Measurements from ENCODE around the gene ANKRD7. TPM values are rescaled to one million over a fixed set of nuclear protein-coding genes. Genes with fewer than 3 reads are reported as not detected.

ANKRD7 gene
- total RNA-seq, 1 donor from 2014 or later, result not detected

GRCh38 chr7:118250860-118251494, 26.5 kb downstream of the ANKRD7 start:
- H3K4me1 Mint-ChIP-seq (ENCODE audit: low read depth), result no peaks in the 10 kb centered on the region
- H3K27ac Mint-ChIP-seq, result no peak overlapping the region
- no peak overlapping the region for H3K4me3 Mint-ChIP-seq
- DNase-seq (ENCODE audit: low spot score), result no peak
- H3K27me3 Mint-ChIP-seq (ENCODE audit: insufficient read depth), result peaks cover 15% of the 10 kb centered on the region
- no peaks in the 10 kb centered on the region for H3K9me3 Mint-ChIP-seq
- intact Hi-C loops (cut with micrococcal nuclease), result no loop called here
- H3K36me3 Mint-ChIP-seq (ENCODE audit: low read depth), result no peaks in the 10 kb centered on the region

GRCh38 chr7:118252087-118252486, 27.6 kb downstream of the ANKRD7 start:
- Mint-ChIP-seq H3K27me3 (ENCODE audit: insufficient read depth) (peaks cover 12% of the 10 kb centered on the region), H3K36me3 (ENCODE audit: low read depth) (no peaks in the 10 kb centered on the region), H3K27ac (no peak overlapping the region), H3K4me3 (no peak overlapping the region), H3K4me1 (ENCODE audit: low read depth) (no peaks in the 10 kb centered on the region), H3K9me3 (no peaks in the 10 kb centered on the region)
- DNase-seq (ENCODE audit: low spot score), result no peak
- intact Hi-C loops (cut with micrococcal nuclease), result no loop called here

- H3K36me3 Mint-ChIP-seq (ENCODE audit: low read depth), result no peaks in the 10 kb centered on the region
- intact Hi-C loops (cut with micrococcal nuclease), result no loop called here
- peaks cover 9% of the 10 kb centered on the region for H3K27me3 Mint-ChIP-seq (ENCODE audit: insufficient read depth)
- H3K9me3 Mint-ChIP-seq, result no peaks in the 10 kb centered on the region
- no peak overlapping the region for H3K4me3 Mint-ChIP-seq
- no peak for DNase-seq (ENCODE audit: low spot score)
- no peak overlapping the region for H3K27ac Mint-ChIP-seq
- no peaks in the 10 kb centered on the region for H3K4me1 Mint-ChIP-seq (ENCODE audit: low read depth)
Observed at GRCh38 chr7:118259115-118259514, 34.6 kb downstream of the ANKRD7 start.

- Mint-ChIP-seq H3K9me3 (no peaks in the 10 kb centered on the region), H3K27ac (no peak overlapping the region), H3K36me3 (ENCODE audit: low read depth) (no peaks in the 10 kb centered on the region), H3K4me3 (no peak overlapping the region), H3K27me3 (ENCODE audit: insufficient read depth) (peaks cover 13% of the 10 kb centered on the region), H3K4me1 (ENCODE audit: low read depth) (no peaks in the 10 kb centered on the region)
- no peak for DNase-seq (ENCODE audit: low spot score)
- intact Hi-C loops (cut with micrococcal nuclease), result loop anchor here (5.0 kb wide), 1 partner anchor 327 kb away; no protein-coding TSS in a partner anchor
Observed at GRCh38 chr7:118264836-118265235, 40.3 kb downstream of the ANKRD7 start.

- Mint-ChIP-seq H3K4me1 (ENCODE audit: low read depth) (peaks cover 4% of the 10 kb centered on the region), H3K27me3 (ENCODE audit: insufficient read depth) (peaks cover 25% of the 10 kb centered on the region), H3K27ac (no peak overlapping the region), H3K36me3 (ENCODE audit: low read depth) (no peaks in the 10 kb centered on the region), H3K4me3 (no peak overlapping the region), H3K9me3 (no peaks in the 10 kb centered on the region)
- intact Hi-C loops (cut with micrococcal nuclease), result no loop called here
- no peak for DNase-seq (ENCODE audit: low spot score)
Observed at GRCh38 chr7:118280319-118281012, 56.0 kb downstream of the ANKRD7 start.

GRCh38 chr7:118281196-118281595, 56.7 kb downstream of the ANKRD7 start:
- no peaks in the 10 kb centered on the region for H3K9me3 Mint-ChIP-seq
- H3K27me3 Mint-ChIP-seq (ENCODE audit: insufficient read depth), result peaks cover 28% of the 10 kb centered on the region
- H3K4me3 Mint-ChIP-seq, result no peak overlapping the region
- intact Hi-C loops (cut with micrococcal nuclease), result no loop called here
- no peak overlapping the region for H3K27ac Mint-ChIP-seq
- H3K4me1 Mint-ChIP-seq (ENCODE audit: low read depth), result peaks cover 4% of the 10 kb centered on the region
- H3K36me3 Mint-ChIP-seq (ENCODE audit: low read depth), result no peaks in the 10 kb centered on the region
- DNase-seq (ENCODE audit: low spot score), result no peak

- no peak overlapping the region for H3K27ac Mint-ChIP-seq
- H3K36me3 Mint-ChIP-seq (ENCODE audit: low read depth), result peaks cover 7% of the 10 kb centered on the region
- no peak for DNase-seq (ENCODE audit: low spot score)
- intact Hi-C loops (cut with micrococcal nuclease), result loop anchor here (5.0 kb wide), 1 partner anchor 42 kb away; no protein-coding TSS in a partner anchor
- no peak overlapping the region for H3K4me3 Mint-ChIP-seq
- peaks cover 14% of the 10 kb centered on the region for H3K9me3 Mint-ChIP-seq
- peaks cover 29% of the 10 kb centered on the region for H3K4me1 Mint-ChIP-seq (ENCODE audit: low read depth)
- peaks cover 21% of the 10 kb centered on the region for H3K27me3 Mint-ChIP-seq (ENCODE audit: insufficient read depth)
Observed at GRCh38 chr7:118285358-118285757, 60.9 kb downstream of the ANKRD7 start.

- Mint-ChIP-seq H3K4me3 (no peak overlapping the region), H3K27me3 (ENCODE audit: insufficient read depth) (peaks cover 14% of the 10 kb centered on the region)
- intact Hi-C loops (cut with micrococcal nuclease), result loop anchor here (5.0 kb wide), 1 partner anchor 41 kb away; no protein-coding TSS in a partner anchor
Observed at GRCh38 chr7:118286131-118286530, 61.6 kb downstream of the ANKRD7 start.

GRCh38 chr7:118288098-118288497, 63.6 kb downstream of the ANKRD7 start:
- peaks cover 25% of the 10 kb centered on the region for H3K27me3 Mint-ChIP-seq (ENCODE audit: insufficient read depth)
- intact Hi-C loops (cut with micrococcal nuclease), result loop anchor here (1.0 to 5.0 kb wide), 2 partner anchors 23 to 39 kb away; no protein-coding TSS in a partner anchor
- H3K36me3 Mint-ChIP-seq (ENCODE audit: low read depth), result peaks cover 8% of the 10 kb centered on the region
- peak overlapping the region; percentile 27 for H3K4me3 Mint-ChIP-seq
- H3K9me3 Mint-ChIP-seq, result peaks cover 31% of the 10 kb centered on the region
- peak overlapping the region; percentile 84 for H3K27ac Mint-ChIP-seq
- peaks cover 25% of the 10 kb centered on the region for H3K4me1 Mint-ChIP-seq (ENCODE audit: low read depth)
- peak; percentile 12 for DNase-seq (ENCODE audit: low spot score)

More at GRCh38 chr7:118286131-118286530, 61.6 kb downstream of the ANKRD7 start:
- Mint-ChIP-seq H3K27ac (no peak overlapping the region), H3K4me1 (ENCODE audit: low read depth) (peaks cover 25% of the 10 kb centered on the region), H3K36me3 (ENCODE audit: low read depth) (peaks cover 7% of the 10 kb centered on the region), H3K9me3 (peaks cover 17% of the 10 kb centered on the region)
- DNase-seq (ENCODE audit: low spot score), result no peak

- intact Hi-C loops (cut with micrococcal nuclease), result loop anchor here (5.0 kb wide), 1 partner anchor 38 kb away; no protein-coding TSS in a partner anchor
- H3K27ac Mint-ChIP-seq, result no peak overlapping the region
- H3K4me3 Mint-ChIP-seq, result no peak overlapping the region
- H3K27me3 Mint-ChIP-seq (ENCODE audit: insufficient read depth), result peaks cover 30% of the 10 kb centered on the region
- DNase-seq (ENCODE audit: low spot score), result no peak
- peaks cover 25% of the 10 kb centered on the region for H3K4me1 Mint-ChIP-seq (ENCODE audit: low read depth)
- H3K9me3 Mint-ChIP-seq, result peaks cover 31% of the 10 kb centered on the region
- peaks cover 8% of the 10 kb centered on the region for H3K36me3 Mint-ChIP-seq (ENCODE audit: low read depth)
Observed at GRCh38 chr7:118289476-118289875, 65.0 kb downstream of the ANKRD7 start.

Other genes starting within 250 kb of the ANKRD7 start
- 45.9 and 46.7 TPM in 2 replicates for gene LSM8, start 40.5 kb upstream of the ANKRD7 start, total RNA-seq

All from activated T-helper 1 cell treated with anti-CD3 and anti-CD28 coated beads, Interleukin-12 subunit alpha, Interleukin-12 subunit beta, Interleukin-2, Interleukin-4 antibody, amounts not matched to agents 30 ng/mL and 10 ng/mL and 1 ng/mL, durations not matched to agents 14 hours and 24 hours and 36 hours (primary cell).